ENCODE results near the gene F5. TPM values are rescaled to one million over a fixed set of nuclear protein-coding genes. Genes with fewer than 3 reads are reported as not detected.

The F5 gene
- total and polyA plus RNA-seq, 2 of the 13 experiments (the other 11 are each of a cell fraction or from before 2014, with no cell fraction given), result 38.3 to 64.0 TPM

GRCh38 chr1:169527451-169528214 is 58.6 kb downstream of the F5 start:
- ATAC-seq (no peak), DNase-seq (ENCODE audit: low spot score) (no peak), FAIRE-seq (no peak)
- intact Hi-C loops (cut with micrococcal nuclease; ENCODE audit: unreplicated experiment), result no loop called here
- in situ Hi-C loops (cut with HindIII; ENCODE audit: extremely low pct_ligation_motif_present, low pct_unique_long_range_greater_than_20kb), result no loop called here
- 97% methylated on average over 5 of the region's 5 CpGs for WGBS (ENCODE audit: low lambda C conversion rate)
- peaks cover 15 to 83% of the 10 kb centered on the region in 2 experiments for H3K36me3 ChIP-seq (replicated peaks in 1 of 2; ENCODE audit: control insufficient read depth in 1 of 2, insufficient read depth in 2 of 2, low read length in 2 of 2)
- ChIA-PET CTCF (ENCODE audit: low intra/inter-chr PET ratio, low total read pairs) (no interaction called here), POLR2A (no interaction called here)
- no peaks in the 10 kb centered on the region for H3K9me3 ChIP-seq (ENCODE audit: low read length)
- H3K4me1 ChIP-seq (ENCODE audit: insufficient read depth, low read length), result peaks cover 11% of the 10 kb centered on the region
- H3K4me2 ChIP-seq (ENCODE audit: low read depth, low read length), result no peak overlapping the region
- H3K9ac ChIP-seq (ENCODE audit: insufficient read depth, low read depth, low read length), result no peak overlapping the region
- no peak for TF ChIP-seq JUNB (CRISPR knock-in tag; IDR thresholded peaks at IDR 0.05; ENCODE audit: borderline replicate concordance)
- TF ChIP-seq ZNF615 (CRISPR knock-in tag; IDR thresholded peaks at IDR 0.05; ENCODE audit: borderline replicate concordance), result no peak
- no peak for TF ChIP-seq ATF4 (CRISPR knock-in tag; IDR thresholded peaks at IDR 0.05)
- no peak for TF ChIP-seq THAP11 (CRISPR knock-in tag; IDR thresholded peaks at IDR 0.05)
- TF ChIP-seq ZNF83 (CRISPR knock-in tag; IDR thresholded peaks at IDR 0.05; ENCODE audit: borderline replicate concordance), result no peak
- no peak for TF ChIP-seq THRA (CRISPR knock-in tag; IDR thresholded peaks at IDR 0.05; ENCODE audit: borderline replicate concordance)
- TF ChIP-seq ZFP41 (CRISPR knock-in tag; IDR thresholded peaks at IDR 0.05; ENCODE audit: borderline replicate concordance), result no peak
- TF ChIP-seq FOXK2 (IDR thresholded peaks at IDR 0.05), result no peak
- no peaks in the 10 kb centered on the region for H3K27me3 ChIP-seq (ENCODE audit: control insufficient read depth in 1 of 2, insufficient read depth in 2 of 2, low read length in 2 of 2)
- H4K20me1 ChIP-seq (ENCODE audit: insufficient read depth, low read length), result no peaks in the 10 kb centered on the region; the same call in 1 of the 2 replicates
- H2AFZ ChIP-seq (ENCODE audit: low read length), result no peak overlapping the region
- no peak overlapping the region for H3K27ac ChIP-seq (ENCODE audit: extremely low read length, insufficient read depth, low read length)
- no peak overlapping the region for H3K4me3 ChIP-seq (replicated peaks in 1 of 3; ENCODE audit: insufficient read depth in 1 of 3, low read depth in 2 of 3, low read length in 3 of 3)
- H3K79me2 ChIP-seq (ENCODE audit: insufficient read depth, low read length), result no peaks in the 10 kb centered on the region
- no TSS peak for BruUV-seq (replicated peaks)

All from HepG2 (cell line).